Mesodermal cell (in vitro differentiated cells): ENCODE measurements around the gene FAM20A.

ENCODE experiments used
- H3K27ac ChIP-seq: 2 replicates; pipeline ENCODE4 v1.7.0; 2013; ENCODE audit warnings: mild to moderate bottlenecking, low read depth, low read length, moderate library complexity; ENCODE audit not compliant: severe bottlenecking
- H3K36me3 ChIP-seq: 2 replicates; pipeline ENCODE4 v1.7.1; 2013; ENCODE audit warnings: mild to moderate bottlenecking, low read length, moderate library complexity; ENCODE audit not compliant: control insufficient read depth, insufficient read depth
- H3K4me1 ChIP-seq: one replicate; pipeline ENCODE4 v1.7.1; 2013; ENCODE audit warnings: mild to moderate bottlenecking, low read length; ENCODE audit not compliant: insufficient read depth, control insufficient read depth, poor library complexity, severe bottlenecking
- H3K4me3 ChIP-seq: 2 replicates; pipeline ENCODE4 v1.7.0; 2013; ENCODE audit warnings: low read length, control low read depth, mild to moderate bottlenecking; ENCODE audit not compliant: insufficient read depth, poor library complexity, severe bottlenecking; ENCODE audit errors: extremely low read depth
- H3K9me3 ChIP-seq: 2 replicates; pipeline ENCODE4 v1.7.1; 2013; ENCODE audit warnings: mild to moderate bottlenecking, low read length, moderate library complexity; ENCODE audit not compliant: control insufficient read depth
- WGBS, 2 experiments: methylation state at CpG; one replicate each; pipeline ENCODE4 v1.1.5; 2013; ENCODE audit warnings: missing lambda C conversion rate in 2 of 2; ENCODE audit not compliant: insufficient coverage in 2 of 2; 5-methylcytosine and 5-hydroxymethylcytosine counted together

FAM20A gene

GRCh38 chr17:68539548-68540467 is 61.4 kb downstream of the FAM20A start:
- Histone ChIP-seq H3K9me3 (no peaks in the 10 kb centered on the region), H3K36me3 (peaks cover 72% of the 10 kb centered on the region), H3K4me3 (no peak overlapping the region), H3K4me1 (no peaks in the 10 kb centered on the region), H3K27ac (no peak overlapping the region)
- 94 to 95% methylated on average over 13 to 18 of the region's 20 CpGs for WGBS, 2 experiments

GRCh38 chr17:68535922-68536321 is 65.2 kb downstream of the FAM20A start:
- Histone ChIP-seq H3K4me1 (no peaks in the 10 kb centered on the region), H3K36me3 (peaks cover 88% of the 10 kb centered on the region), H3K4me3 (no peak overlapping the region), H3K9me3 (no peaks in the 10 kb centered on the region), H3K27ac (no peak overlapping the region)
- 80 to 100% methylated on average over 3 of the region's 3 CpGs for WGBS, 2 experiments

- Histone ChIP-seq H3K4me1 (no peaks in the 10 kb centered on the region), H3K27ac (no peak overlapping the region), H3K4me3 (no peak overlapping the region), H3K36me3 (peaks cover 89% of the 10 kb centered on the region), H3K9me3 (no peaks in the 10 kb centered on the region)
- 94% methylated on average over 2 of the region's 6 CpGs; no CpG with 5 or more reads in 1 of the 2 experiments for WGBS, 2 experiments
Measured at GRCh38 chr17:68534695-68535088, 66.5 kb downstream of the FAM20A start.

DNA sequence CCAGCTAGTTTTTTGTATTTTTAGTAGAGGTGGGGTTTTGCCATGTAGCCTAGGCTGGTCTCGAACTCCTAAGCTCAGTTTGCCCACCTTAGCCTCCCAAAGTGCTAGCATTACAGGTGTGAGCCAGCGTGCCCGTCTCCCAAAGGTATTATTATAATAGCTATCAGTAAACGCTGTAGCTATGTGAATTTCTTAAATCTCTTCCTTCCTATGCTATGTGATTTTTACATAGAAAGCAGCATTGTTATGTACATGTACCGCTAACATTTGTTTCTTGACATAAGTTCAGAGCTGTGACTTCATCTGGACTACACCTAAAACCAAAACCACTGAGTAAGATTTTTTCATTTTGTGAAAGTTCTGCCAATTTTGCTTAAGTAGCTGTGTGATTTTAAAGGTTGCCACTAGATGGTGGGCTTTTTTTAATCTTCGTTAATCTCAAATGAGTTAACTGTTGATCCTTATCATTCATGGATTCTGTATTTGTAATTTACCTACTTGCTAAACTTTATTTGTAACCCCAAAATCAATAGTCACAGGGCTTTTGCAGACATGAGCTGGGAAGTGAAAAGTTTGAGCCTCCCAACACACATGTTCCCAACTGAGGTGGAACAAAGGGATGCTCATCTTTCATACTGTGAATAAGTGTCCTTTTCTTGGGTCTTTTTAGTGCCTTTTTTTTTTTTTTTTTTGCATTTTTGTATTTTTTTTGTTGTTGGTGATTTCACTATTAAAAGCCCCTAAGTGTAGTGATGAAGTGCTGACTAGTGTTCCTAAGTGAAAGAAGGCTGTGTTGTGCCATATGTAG is 67.1 kb downstream of the FAM20A start:
- 100% methylated on average over 1 to 4 of the region's 6 CpGs for WGBS, 2 experiments
- Histone ChIP-seq H3K4me3 (no peak overlapping the region), H3K9me3 (no peaks in the 10 kb centered on the region), H3K4me1 (no peaks in the 10 kb centered on the region), H3K27ac (no peak overlapping the region), H3K36me3 (peaks cover 89% of the 10 kb centered on the region)

GRCh38 chr17:68532826-68533225 is 68.3 kb downstream of the FAM20A start:
- H3K4me1 ChIP-seq: no peaks in the 10 kb centered on the region
- H3K9me3 ChIP-seq: no peaks in the 10 kb centered on the region
- H3K27ac ChIP-seq: no peak overlapping the region
- H3K36me3 ChIP-seq: peaks cover 88% of the 10 kb centered on the region
- WGBS, 2 experiments: 88 to 100% methylated on average over 1 of the region's 3 CpGs
- H3K4me3 ChIP-seq: no peak overlapping the region

DNA sequence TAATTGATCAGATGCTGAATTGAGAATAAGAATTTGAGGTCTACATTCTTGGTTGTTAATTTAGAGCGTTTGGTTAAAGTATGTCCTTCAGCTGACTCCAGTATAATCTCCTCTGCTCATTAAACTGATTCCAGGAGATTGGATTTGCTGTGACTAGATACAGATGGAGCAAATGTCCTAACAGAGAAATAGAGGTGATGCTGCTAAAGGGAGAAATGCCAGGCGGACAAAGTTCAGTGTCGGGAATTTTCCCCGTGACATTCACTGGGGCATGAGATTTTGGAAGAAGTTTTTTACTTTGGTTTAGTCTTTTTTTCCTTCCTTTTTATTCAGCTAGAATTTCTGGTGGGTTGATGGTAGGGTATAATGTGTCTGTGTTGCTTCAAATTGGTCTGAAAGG is 69.9 kb downstream of the FAM20A start:
- H3K9me3 ChIP-seq: no peaks in the 10 kb centered on the region
- 83 to 94% methylated on average over 1 to 3 of the region's 4 CpGs for WGBS, 2 experiments
- H3K4me1 ChIP-seq: no peaks in the 10 kb centered on the region
- H3K27ac ChIP-seq: no peak overlapping the region
- H3K4me3 ChIP-seq: no peak overlapping the region
- peaks cover 88% of the 10 kb centered on the region for H3K36me3 ChIP-seq

GRCh38 chr17:68527314-68527713 is 73.9 kb downstream of the FAM20A start:
- Histone ChIP-seq H3K4me3 (no peak overlapping the region), H3K36me3 (peaks cover 88% of the 10 kb centered on the region), H3K27ac (no peak overlapping the region), H3K9me3 (no peaks in the 10 kb centered on the region), H3K4me1 (no peaks in the 10 kb centered on the region)
- 93 to 97% methylated on average over 3 of the region's 4 CpGs for WGBS, 2 experiments

GRCh38 chr17:68526548-68526947 is 74.6 kb downstream of the FAM20A start:
- Histone ChIP-seq H3K9me3 (no peaks in the 10 kb centered on the region), H3K4me1 (no peaks in the 10 kb centered on the region), H3K27ac (no peak overlapping the region), H3K36me3 (peaks cover 92% of the 10 kb centered on the region), H3K4me3 (no peak overlapping the region)
- no CpG with 5 or more reads among the region's 3 CpGs for WGBS, 2 experiments

- H3K4me3 ChIP-seq: no peak overlapping the region
- H3K9me3 ChIP-seq: peaks cover 10% of the 10 kb centered on the region
- peaks cover 93% of the 10 kb centered on the region for H3K36me3 ChIP-seq
- H3K27ac ChIP-seq: no peak overlapping the region
- no peaks in the 10 kb centered on the region for H3K4me1 ChIP-seq
Measured at GRCh38 chr17:68522266-68522665, 78.9 kb downstream of the FAM20A start.

DNA sequence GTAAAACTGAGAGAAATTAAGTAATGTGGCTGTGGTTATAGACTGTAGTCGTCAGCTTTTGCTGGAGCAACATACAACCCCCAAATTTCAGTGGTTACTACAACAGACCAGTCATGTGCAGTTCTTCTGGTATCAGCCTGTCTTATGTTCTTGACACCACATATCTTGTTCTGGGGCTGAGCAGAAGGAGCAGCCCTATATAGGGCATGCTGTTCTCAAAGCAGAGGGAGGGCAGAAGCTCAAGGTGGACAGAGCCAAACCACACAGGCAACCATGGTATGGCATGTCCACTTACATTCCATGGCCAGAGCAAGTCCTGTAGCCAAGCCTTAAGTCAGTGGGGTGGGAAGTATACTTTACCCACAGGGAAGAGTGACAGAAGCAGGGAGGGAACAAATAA is 81.3 kb downstream of the FAM20A start:
- H3K9me3 ChIP-seq: peaks cover 14% of the 10 kb centered on the region
- H3K4me1 ChIP-seq: no peaks in the 10 kb centered on the region
- peaks cover 90% of the 10 kb centered on the region for H3K36me3 ChIP-seq
- 100% methylated on average over 1 of the region's 1 CpG; no CpG with 5 or more reads in 1 of the 2 experiments for WGBS, 2 experiments
- H3K4me3 ChIP-seq: no peak overlapping the region
- H3K27ac ChIP-seq: no peak overlapping the region
